GM23338 (cell line): ENCODE measurements around the gene VGLL2. TPM values are rescaled to one million over a fixed set of nuclear protein-coding genes. Genes with fewer than 3 reads are reported as not detected.

Source experiments
- ATAC-seq: fragments of 200-7000 bp; cut with Tn5 transposase; 3 replicates; pipeline ENCODE4 v1.9.1; 2020
- DNase-seq: peaks from one replicate; pipeline ENCODE4 v3.0.0-alpha.2; 2015; ENCODE audit warnings: low spot score
- H2AFZ ChIP-seq: fragments of 200-600 bp; sonication (generic); 2 replicates; pipeline ENCODE4 v1.8.0; 2016; ENCODE audit warnings: antibody characterized with exemption, mild to moderate bottlenecking, moderate library complexity
- H3F3A ChIP-seq: fragments of 200-600 bp; sonication (generic); replicated peaks from 2 replicates; pipeline ENCODE4 v1.8.0; 2017; ENCODE audit warnings: antibody characterized with exemption, mixed run types, low read depth
- H3K27ac ChIP-seq: fragments of 200-600 bp; sonication (generic); 2 replicates; pipeline ENCODE4 v1.6.1; 2016; ENCODE audit warnings: low read depth
- H3K27me3 ChIP-seq: fragments of 200-600 bp; sonication (generic); 2 replicates; pipeline ENCODE4 v1.8.0; 2016; ENCODE audit warnings: mild to moderate bottlenecking, mixed run types, moderate library complexity; ENCODE audit not compliant: insufficient read depth
- H3K36me3 ChIP-seq: fragments of 200-600 bp; sonication (generic); 2 replicates; pipeline ENCODE4 v1.8.0; 2016; ENCODE audit warnings: mild to moderate bottlenecking; ENCODE audit not compliant: insufficient read depth
- H3K4me1 ChIP-seq: fragments of 200-600 bp; sonication (generic); 2 replicates; pipeline ENCODE4 v1.8.0; 2016; ENCODE audit warnings: mild to moderate bottlenecking, moderate library complexity; ENCODE audit not compliant: insufficient read depth
- H3K4me2 ChIP-seq: fragments of 200-600 bp; sonication (generic); 2 replicates; pipeline ENCODE4 v1.7.1; 2017; ENCODE audit warnings: mixed run types
- H3K4me3 ChIP-seq: fragments of 200-600 bp; sonication (generic); 2 replicates; pipeline ENCODE4 v1.6.1; 2016; ENCODE audit warnings: mixed run types
- H3K79me2 ChIP-seq: fragments of 200-600 bp; sonication (generic); replicated peaks from 2 replicates; pipeline ENCODE4 v1.8.0; 2017; ENCODE audit warnings: mild to moderate bottlenecking; ENCODE audit not compliant: insufficient read depth
- H3K9me2 ChIP-seq: fragments of 200-600 bp; sonication (generic); 2 replicates; pipeline ENCODE4 v1.8.0; 2017; ENCODE audit not compliant: insufficient read depth
- H4K20me1 ChIP-seq: fragments of 200-600 bp; sonication (generic); replicated peaks from 2 replicates; pipeline ENCODE4 v1.8.0; 2017; ENCODE audit warnings: mild to moderate bottlenecking; ENCODE audit not compliant: insufficient read depth
- H3K27ac Mint-ChIP-seq: 2 replicates; pipeline ENCODE4 v1.8.0; 2020; ENCODE audit warnings: inconsistent platforms, mild to moderate bottlenecking, moderate library complexity, mixed read lengths
- H3K27me3 Mint-ChIP-seq: 3 replicates; pipeline ENCODE4 v1.8.0; 2022; ENCODE audit warnings: low read depth, mild to moderate bottlenecking, moderate library complexity, mixed read lengths, inconsistent platforms; ENCODE audit not compliant: insufficient read depth, poor library complexity
- H3K36me3 Mint-ChIP-seq: 3 replicates; pipeline ENCODE4 v1.8.0; 2021; ENCODE audit warnings: low read depth, mild to moderate bottlenecking, inconsistent platforms, moderate library complexity, mixed read lengths
- H3K4me1 Mint-ChIP-seq: 3 replicates; pipeline ENCODE4 v1.8.0; 2020; ENCODE audit warnings: mild to moderate bottlenecking, inconsistent platforms, mixed read lengths
- H3K4me3 Mint-ChIP-seq: 3 replicates; pipeline ENCODE4 v1.8.0; 2021; ENCODE audit warnings: moderate library complexity, mild to moderate bottlenecking, inconsistent platforms, mixed read lengths
- H3K9me3 Mint-ChIP-seq: 3 replicates; pipeline ENCODE4 v1.8.0; 2020; ENCODE audit warnings: moderate library complexity, mild to moderate bottlenecking, inconsistent platforms, mixed read lengths
- CREB1 ChIP-seq: fragments of 250-450 bp; sonication (Bioruptor Pico); IDR thresholded peaks from 2 replicates; pipeline ENCODE4 v1.5.0; 2020; ENCODE audit warnings: low read depth, mild to moderate bottlenecking, moderate library complexity
- ETS1 ChIP-seq: IDR thresholded peaks from 2 replicates; pipeline ENCODE4 v1.6.1; 2016; ENCODE audit warnings: antibody characterized with exemption
- EZH2phosphoT487 ChIP-seq: fragments of 200-600 bp; sonication (generic); IDR thresholded peaks from one replicate; pipeline ENCODE4 v1.8.1; 2018; ENCODE audit warnings: antibody characterized with exemption; ENCODE audit not compliant: unreplicated experiment
- JUNB ChIP-seq: IDR thresholded peaks from one replicate; pipeline ENCODE4 v1.6.1; 2016; ENCODE audit warnings: antibody characterized with exemption; ENCODE audit not compliant: unreplicated experiment
- NANOG ChIP-seq: IDR thresholded peaks from 2 replicates; pipeline ENCODE4 v1.6.1; 2016; ENCODE audit warnings: antibody characterized with exemption, borderline replicate concordance
- POLR2AphosphoS5 ChIP-seq: IDR thresholded peaks from 2 replicates; pipeline ENCODE4 v1.6.1; 2016; ENCODE audit warnings: antibody characterized with exemption, low read depth
- REST ChIP-seq: IDR thresholded peaks from one replicate; pipeline ENCODE4 v1.6.1; 2018; ENCODE audit warnings: antibody characterized with exemption; ENCODE audit not compliant: unreplicated experiment
- STAT1 ChIP-seq: IDR thresholded peaks from one replicate; pipeline ENCODE4 v1.6.1; 2016; ENCODE audit warnings: antibody characterized with exemption; ENCODE audit not compliant: unreplicated experiment
- ZNF114 ChIP-seq: fragments of 250-450 bp; sonication (Bioruptor Pico); IDR thresholded peaks from 2 replicates; pipeline ENCODE4 v1.5.0; 2020; ENCODE audit warnings: mild to moderate bottlenecking, moderate library complexity
- ZNF331 ChIP-seq: fragments of 250-450 bp; sonication (Bioruptor Pico); IDR thresholded peaks from 2 replicates; pipeline ENCODE4 v1.5.0; 2020; ENCODE audit warnings: low read depth, mild to moderate bottlenecking, moderate library complexity
- ZNF462 ChIP-seq: fragments of 250-450 bp; sonication (Bioruptor Pico); IDR thresholded peaks from 2 replicates; pipeline ENCODE4 v1.5.0; 2020; ENCODE audit warnings: mild to moderate bottlenecking, moderate library complexity
- polyA plus RNA-seq: library from polyadenylated mRNA; unstranded; fragments of >200 nt; fragmentation: Nextera tagmentation; extraction: Ambion mirVana; gene quantifications from 2 replicates; pipeline ENCODE4 v1.2.1, GENCODE V29; 2016
- total RNA-seq: library from RNA; depleted of rRNA; stranded (reverse); fragments of >200 nt; shearing (Covaris generic); gene quantifications from 2 replicates; pipeline ENCODE4 v1.2.3, GENCODE V29; 2014
- TF ChIP-seq, protein P1 (sequence below), 2 experiments: fragments of 200-600 bp in 1 of 2; sonication (generic) in 1 of 2; conservative IDR thresholded peaks; 2 replicates each; pipeline versions ENCODE4 v1.5.1 to v1.6.1; 2016 to 2017; ENCODE audit warnings: antibody characterized with exemption in 2 of 2, low read depth in 2 of 2, mild to moderate bottlenecking in 2 of 2, moderate library complexity in 1 of 2

VGLL2 gene
- total and polyA plus RNA-seq, 2 experiments from 2014 or later: not detected

DNA sequence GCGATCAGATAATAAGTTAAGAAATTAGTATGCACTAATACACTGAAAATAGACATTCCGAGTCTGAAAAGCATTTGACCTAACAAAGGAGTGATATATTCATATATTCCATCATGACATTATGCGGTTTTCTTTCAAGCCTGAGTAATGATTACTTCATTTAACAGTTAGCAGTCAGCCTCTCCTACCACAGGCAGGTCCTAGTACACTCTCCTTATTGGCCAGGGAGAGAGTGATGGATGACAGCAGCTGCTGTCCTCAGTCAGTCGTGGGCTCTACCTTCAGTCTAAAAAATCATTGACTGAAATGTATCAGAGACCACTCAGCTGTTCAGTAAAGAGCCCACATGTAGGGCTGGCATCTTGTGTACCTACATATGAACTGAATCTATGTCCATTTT, 33.2 kb upstream of the VGLL2 start:
- no peaks in the 10 kb centered on the region; the same call in 2 of the 3 replicates for H3K9me3 Mint-ChIP-seq
- H2AFZ ChIP-seq: no peak overlapping the region

More for the DNA sequence above, 33.2 kb upstream of the VGLL2 start:
- DNase-seq: no peak
- Histone ChIP-seq H3K9me2 (0 out of 2 replicates have a peak, but pooled peaks cover 7% of the 10 kb centered on the region), H3K27me3 (no peaks in the 10 kb centered on the region), H4K20me1 (no peaks in the 10 kb centered on the region), H3K4me2 (no peak overlapping the region), H3F3A (no peaks in the 10 kb centered on the region), H3K4me3 (no peak overlapping the region), H3K4me1 (no peaks in the 10 kb centered on the region), H3K36me3 (no peaks in the 10 kb centered on the region), H3K79me2 (no peaks in the 10 kb centered on the region), H3K27ac (no peak overlapping the region)
- Mint-ChIP-seq H3K4me1 (no peaks in the 10 kb centered on the region), H3K27ac (no peak overlapping the region), H3K27me3 (peaks cover 5% of the 10 kb centered on the region), H3K4me3 (no peak overlapping the region), H3K36me3 (no peaks in the 10 kb centered on the region)
- TF ChIP-seq ZNF331 (CRISPR knock-in tag) (no peak), POLR2AphosphoS5 (no peak), REST (no peak), STAT1 (no peak), ZNF114 (CRISPR knock-in tag) (no peak), JUNB (no peak), ETS1 (no peak), NANOG (no peak), ZNF462 (CRISPR knock-in tag) (no peak), EZH2phosphoT487 (no peak), CREB1 (CRISPR knock-in tag) (no peak)
- TF ChIP-seq, protein P1, sequence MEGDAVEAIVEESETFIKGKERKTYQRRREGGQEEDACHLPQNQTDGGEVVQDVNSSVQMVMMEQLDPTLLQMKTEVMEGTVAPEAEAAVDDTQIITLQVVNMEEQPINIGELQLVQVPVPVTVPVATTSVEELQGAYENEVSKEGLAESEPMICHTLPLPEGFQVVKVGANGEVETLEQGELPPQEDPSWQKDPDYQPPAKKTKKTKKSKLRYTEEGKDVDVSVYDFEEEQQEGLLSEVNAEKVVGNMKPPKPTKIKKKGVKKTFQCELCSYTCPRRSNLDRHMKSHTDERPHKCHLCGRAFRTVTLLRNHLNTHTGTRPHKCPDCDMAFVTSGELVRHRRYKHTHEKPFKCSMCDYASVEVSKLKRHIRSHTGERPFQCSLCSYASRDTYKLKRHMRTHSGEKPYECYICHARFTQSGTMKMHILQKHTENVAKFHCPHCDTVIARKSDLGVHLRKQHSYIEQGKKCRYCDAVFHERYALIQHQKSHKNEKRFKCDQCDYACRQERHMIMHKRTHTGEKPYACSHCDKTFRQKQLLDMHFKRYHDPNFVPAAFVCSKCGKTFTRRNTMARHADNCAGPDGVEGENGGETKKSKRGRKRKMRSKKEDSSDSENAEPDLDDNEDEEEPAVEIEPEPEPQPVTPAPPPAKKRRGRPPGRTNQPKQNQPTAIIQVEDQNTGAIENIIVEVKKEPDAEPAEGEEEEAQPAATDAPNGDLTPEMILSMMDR (conservative IDR thresholded peaks at IDR 0.05; ENCODE audit: low read depth in 2 of 2): no peak
- ATAC-seq: no peak
